GM12801 (cell line): ENCODE data around the gene IZUMO1.

Source experiments
- TF ChIP-seq, protein P1 (sequence below): IDR thresholded peaks from one replicate; pipeline ENCODE4 v1.5.1; 2011; ENCODE audit warnings: control low read depth; ENCODE audit not compliant: insufficient read length; ENCODE audit errors: extremely low read depth

Gene IZUMO1

DNA sequence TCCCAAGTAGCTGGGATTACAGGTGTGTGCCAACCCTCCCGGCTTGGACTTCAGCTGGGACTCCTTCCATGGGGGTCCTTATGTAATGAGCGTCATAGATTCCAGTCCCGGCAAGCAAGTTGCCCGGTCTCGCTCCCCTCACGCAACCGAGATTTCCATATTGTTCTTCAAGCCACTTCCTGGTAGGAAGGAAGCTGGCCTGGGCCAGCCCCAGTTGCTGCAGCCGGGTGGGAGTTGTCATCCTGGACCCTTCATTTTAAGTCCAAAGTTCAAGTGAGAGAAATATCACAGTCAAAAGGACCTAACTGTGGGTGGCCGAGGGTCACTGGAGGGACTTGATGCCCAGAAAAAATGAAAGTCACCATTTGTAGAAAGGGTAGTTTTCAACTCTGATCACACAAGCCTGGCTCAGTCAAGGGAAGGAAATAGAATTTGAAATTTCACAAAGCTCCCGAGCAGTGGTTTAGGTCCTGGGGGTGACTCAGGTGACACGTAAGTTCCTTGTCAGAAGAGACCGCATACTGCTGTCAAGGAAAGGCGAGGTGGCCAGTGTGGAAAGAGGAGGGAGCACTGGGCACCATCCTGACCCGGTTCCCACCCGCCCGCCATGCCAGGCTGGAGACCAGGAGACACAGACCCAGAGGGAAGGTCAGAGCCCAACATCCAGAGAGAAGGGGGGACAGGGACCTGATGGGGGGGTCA lies 13.9 kb upstream of the IZUMO1 start:
- TF ChIP-seq, protein P1, sequence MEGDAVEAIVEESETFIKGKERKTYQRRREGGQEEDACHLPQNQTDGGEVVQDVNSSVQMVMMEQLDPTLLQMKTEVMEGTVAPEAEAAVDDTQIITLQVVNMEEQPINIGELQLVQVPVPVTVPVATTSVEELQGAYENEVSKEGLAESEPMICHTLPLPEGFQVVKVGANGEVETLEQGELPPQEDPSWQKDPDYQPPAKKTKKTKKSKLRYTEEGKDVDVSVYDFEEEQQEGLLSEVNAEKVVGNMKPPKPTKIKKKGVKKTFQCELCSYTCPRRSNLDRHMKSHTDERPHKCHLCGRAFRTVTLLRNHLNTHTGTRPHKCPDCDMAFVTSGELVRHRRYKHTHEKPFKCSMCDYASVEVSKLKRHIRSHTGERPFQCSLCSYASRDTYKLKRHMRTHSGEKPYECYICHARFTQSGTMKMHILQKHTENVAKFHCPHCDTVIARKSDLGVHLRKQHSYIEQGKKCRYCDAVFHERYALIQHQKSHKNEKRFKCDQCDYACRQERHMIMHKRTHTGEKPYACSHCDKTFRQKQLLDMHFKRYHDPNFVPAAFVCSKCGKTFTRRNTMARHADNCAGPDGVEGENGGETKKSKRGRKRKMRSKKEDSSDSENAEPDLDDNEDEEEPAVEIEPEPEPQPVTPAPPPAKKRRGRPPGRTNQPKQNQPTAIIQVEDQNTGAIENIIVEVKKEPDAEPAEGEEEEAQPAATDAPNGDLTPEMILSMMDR, result no peak

DNA sequence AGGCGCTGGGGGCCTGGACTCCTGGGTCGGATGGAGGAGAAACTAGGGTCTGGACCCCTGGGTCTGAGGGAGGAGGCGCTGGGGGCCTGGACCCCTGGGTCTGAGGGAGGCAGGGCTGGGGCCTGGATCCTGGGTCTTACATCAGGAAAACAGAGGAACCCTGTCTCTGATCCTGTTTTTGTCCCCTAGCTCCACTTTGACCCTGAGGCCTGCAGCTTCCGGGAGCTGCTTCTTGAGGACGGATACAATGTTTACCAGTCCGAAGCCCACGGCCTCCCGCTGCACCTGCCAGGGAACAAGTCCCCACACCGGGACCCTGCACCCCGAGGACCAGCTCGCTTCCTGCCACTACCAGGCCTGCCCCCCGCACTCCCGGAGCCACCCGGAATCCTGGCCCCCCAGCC lies 11.0 kb upstream of the IZUMO1 start:
- TF ChIP-seq, protein P1, result no peak

DNA sequence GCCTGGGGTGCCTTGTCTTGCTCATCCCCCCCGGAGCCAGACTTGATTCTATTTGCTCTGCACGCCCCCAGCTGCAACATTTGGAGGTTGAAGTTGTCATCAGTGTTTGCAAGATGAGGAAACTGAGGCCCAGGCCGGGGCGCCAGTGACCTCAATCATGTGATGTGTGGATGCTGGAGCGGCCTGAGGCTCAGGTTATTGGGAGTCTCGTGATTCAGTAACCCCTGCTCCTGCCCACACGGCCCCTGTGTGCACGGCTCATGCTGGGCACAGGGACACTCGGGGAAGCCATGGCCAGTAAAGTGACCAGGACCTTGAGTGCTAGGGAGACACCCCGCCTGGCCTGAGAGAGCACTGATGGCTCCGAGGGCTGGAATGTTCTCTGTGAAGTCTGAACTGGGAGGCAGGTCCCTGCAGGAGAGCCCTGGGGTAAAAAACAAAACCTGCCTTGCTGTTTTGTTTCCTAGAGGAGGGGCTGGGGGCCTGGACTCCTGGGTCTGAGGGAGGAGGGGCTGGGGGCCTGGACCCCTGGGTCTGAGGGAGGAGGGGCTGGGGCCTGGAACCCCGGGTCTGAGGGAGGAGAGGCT lies 10.5 kb upstream of the IZUMO1 start:
- TF ChIP-seq, protein P1, result no peak

DNA sequence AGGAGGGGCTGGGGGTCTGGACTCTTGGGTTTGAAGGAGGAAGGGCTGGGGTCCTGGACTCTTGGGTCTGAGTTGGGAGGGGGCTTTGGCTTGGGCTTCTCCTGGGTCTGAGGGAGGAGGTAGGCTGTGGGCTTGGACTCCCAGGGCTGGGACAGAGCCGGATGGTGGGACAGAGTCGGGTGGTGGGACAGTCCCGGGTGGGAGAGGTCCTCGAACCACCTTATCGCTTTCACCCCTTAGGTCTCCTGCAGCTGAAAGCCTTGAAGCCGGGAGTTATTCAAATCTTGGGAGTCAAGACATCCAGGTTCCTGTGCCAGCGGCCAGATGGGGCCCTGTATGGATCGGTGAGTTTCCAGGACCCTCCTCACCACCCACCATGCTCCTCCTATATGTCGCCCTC lies 10.0 kb upstream of the IZUMO1 start:
- TF ChIP-seq, protein P1, result no peak

DNA sequence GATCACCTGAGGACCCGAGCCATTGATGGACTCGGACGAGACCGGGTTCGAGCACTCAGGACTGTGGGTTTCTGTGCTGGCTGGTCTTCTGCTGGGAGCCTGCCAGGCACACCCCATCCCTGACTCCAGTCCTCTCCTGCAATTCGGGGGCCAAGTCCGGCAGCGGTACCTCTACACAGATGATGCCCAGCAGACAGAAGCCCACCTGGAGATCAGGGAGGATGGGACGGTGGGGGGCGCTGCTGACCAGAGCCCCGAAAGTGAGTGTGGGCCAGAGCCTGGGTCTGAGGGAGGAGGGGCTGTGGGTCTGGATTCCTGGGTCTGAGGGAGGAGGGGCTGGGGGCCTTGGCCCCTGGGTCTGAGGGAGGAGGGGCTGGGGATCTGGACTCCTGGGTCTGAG lies 9.5 kb upstream of the IZUMO1 start:
- TF ChIP-seq, protein P1, result no peak

DNA sequence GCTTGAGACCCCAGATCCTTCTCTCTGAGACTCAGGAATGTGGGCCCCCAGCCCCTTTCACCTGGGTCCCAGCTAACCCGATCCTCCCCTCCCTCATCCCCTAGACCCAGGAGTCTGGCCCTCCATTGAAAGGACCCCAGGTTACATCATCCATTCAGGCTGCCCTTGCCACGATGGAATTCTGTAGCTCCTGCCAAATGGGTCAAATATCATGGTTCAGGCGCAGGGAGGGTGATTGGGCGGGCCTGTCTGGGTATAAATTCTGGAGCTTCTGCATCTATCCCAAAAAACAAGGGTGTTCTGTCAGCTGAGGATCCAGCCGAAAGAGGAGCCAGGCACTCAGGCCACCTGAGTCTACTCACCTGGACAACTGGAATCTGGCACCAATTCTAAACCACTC lies 9.1 kb upstream of the IZUMO1 start:
- TF ChIP-seq, protein P1, result no peak

DNA sequence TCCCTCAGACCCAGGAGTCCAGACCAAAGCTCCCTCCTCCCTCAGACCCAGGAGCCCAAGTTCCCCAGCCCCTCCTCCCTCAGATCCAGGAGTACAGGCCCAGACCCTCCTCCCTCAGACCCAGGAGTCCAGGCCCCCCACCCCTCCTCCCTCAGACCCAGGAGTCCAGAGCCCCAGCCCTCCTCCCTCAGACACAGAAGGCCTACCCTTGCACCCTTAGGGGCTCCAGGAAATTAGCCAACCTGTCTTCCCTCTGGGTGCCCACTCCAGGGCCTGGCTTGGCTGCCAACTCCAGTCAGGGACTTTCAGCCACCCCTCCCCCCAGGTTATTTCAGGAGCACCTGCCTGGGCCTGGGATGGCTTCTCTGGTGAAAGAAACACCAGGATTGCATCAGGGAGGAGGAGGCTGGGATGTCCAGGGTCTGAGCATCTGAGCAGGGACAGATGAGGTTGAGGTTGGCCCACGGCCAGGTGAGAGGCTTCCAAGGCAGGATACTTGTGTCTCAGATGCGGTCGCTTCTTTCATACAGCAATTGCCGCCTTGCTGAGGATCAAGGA lies 8.5 kb upstream of the IZUMO1 start, which contains the start of gene FGF21:
Gene FGF21, plus strand, starts transcription at position 441 of the 558 bp plus-strand sequence. CDS start 713 bp downstream, outside the sequence.
- TF ChIP-seq, protein P1, result no peak
